HEK293 (cell line): ENCODE data around the gene ZNF121.

Source experiments
- CTCF ChIP-seq: fragments of 450-650 bp; formaldehyde crosslinking; IDR thresholded peaks from 2 replicates; pipeline ENCODE4 v1.5.1; 2016; ENCODE audit warnings: missing biosample characterization, missing genetic modification characterization
- HOXC10 ChIP-seq: sonication (generic); formaldehyde crosslinking; IDR thresholded peaks from 2 replicates; pipeline ENCODE4 v1.8.1; 2023; ENCODE audit warnings: mild to moderate bottlenecking, missing genetic modification reagents
- PRDM10 ChIP-seq: fragments of 450-650 bp; formaldehyde crosslinking; IDR thresholded peaks from 2 replicates; pipeline ENCODE4 v1.5.1; 2016; ENCODE audit warnings: missing biosample characterization, missing genetic modification characterization
- ZNF138 ChIP-seq: fragments of 450-650 bp; formaldehyde crosslinking; IDR thresholded peaks from 2 replicates; pipeline ENCODE4 v1.5.1; 2016; ENCODE audit warnings: missing biosample characterization, missing genetic modification characterization, borderline replicate concordance
- ZNF148 ChIP-seq: fragments of 450-650 bp; formaldehyde crosslinking; IDR thresholded peaks from 2 replicates; pipeline ENCODE4 v1.5.0; 2017; ENCODE audit warnings: missing biosample characterization, missing genetic modification characterization, borderline replicate concordance
- ZNF366 ChIP-seq: fragments of 450-650 bp; formaldehyde crosslinking; conservative IDR thresholded peaks from 2 replicates; pipeline ENCODE4 v1.5.1; 2016; ENCODE audit warnings: missing biosample characterization, missing genetic modification characterization

GRCh38 chr19:9531933-9532332 is 52.4 kb downstream of the ZNF121 start:
- no peak for TF ChIP-seq PRDM10 (tag by site-specific recombination)
- TF ChIP-seq ZNF148 (tag by site-specific recombination) = no peak
- no peak for TF ChIP-seq ZNF138 (tag by site-specific recombination)
- no peak for TF ChIP-seq ZNF366 (tag by site-specific recombination)
- no peak for TF ChIP-seq CTCF
- TF ChIP-seq HOXC10 (CRISPR knock-in tag) = no peak
